Stimulated activated CD4-positive, alpha-beta T cell treated with anti-CD3 and anti-CD28 coated beads, Interleukin-4, amount 100 ng/mL, for 1 hour (primary cell): ENCODE results near the gene ATP6V1C2.
"Not testable (repeated sequence)": the region's sequence is repeated elsewhere in the genome, so short reads cannot be mapped to it uniquely, and the experiment has no call there.

Source experiments
- DNase-seq: peaks from one replicate; pipeline ENCODE4 v3.0.0-alpha.2; 2020

Gene ATP6V1C2

DNA sequence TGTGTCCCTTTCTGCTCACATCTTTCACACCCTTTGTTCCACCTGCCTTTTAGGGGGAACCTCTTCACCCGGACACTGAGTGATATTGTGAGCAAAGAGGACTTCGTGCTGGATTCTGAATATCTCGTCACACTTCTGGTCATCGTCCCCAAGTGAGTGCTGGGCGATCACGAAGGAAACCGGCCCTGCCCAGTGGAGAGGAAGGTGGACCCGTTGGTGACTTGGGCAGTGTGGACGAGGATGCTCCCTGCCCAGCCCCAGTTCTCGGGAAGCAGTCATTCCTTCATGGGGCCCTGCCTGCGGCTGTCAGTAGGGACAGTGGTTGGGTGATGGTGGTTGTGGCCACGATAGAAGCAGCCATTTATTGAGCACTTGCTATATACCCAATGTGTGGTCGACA is 50.4 kb downstream of the ATP6V1C2 start:
- DNase-seq: no peak

DNA sequence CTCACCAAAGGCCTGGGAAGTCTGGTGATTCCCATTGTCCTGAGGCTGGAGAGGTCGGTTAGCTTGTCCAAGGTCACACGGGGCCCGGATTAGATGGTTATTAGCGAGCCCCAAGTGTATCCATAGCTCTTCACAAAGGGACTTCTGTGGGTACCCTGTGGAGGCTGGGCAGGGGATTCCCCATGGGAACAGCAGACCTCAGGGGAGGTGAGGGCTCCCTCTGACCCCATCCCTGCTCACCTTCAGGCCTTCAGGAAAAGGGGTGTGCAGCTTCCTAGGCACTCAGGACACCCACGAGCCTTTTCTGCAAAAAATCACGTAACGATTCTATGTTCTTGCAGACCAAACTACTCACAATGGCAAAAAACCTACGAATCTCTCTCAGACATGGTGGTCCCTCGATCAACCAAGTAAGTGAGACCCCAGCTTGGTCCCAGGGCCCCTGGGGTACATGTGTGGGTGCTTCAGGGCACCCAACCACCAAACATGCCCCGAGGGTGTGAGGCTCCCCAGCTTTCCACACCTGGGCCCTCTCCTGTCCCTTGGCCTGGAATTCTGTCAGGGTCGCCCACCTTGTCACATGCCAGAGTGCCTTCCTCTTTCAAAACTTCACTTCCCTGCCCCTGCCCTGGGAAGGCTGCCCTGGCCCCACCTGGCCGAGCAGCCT is 50.9 kb downstream of the ATP6V1C2 start:
- DNase-seq: no peak

DNA sequence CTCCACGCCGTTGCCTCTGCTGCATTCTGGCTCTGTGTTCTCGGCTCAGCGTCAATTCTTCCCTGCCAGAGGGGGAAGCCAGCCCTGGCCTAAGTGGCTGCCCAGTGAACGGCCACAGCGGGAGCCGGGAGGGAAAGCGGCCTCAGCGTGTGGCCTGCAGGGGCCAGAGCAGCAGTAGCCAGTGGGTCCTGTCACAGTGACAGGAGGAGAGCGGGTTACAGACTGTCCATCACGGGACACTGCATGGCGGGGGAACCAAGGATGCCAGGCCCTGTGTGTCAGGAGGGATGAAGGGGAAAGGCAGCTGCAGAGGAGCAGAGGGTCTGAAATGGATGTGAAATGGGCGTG is 51.4 kb downstream of the ATP6V1C2 start:
- DNase-seq: no peak

DNA sequence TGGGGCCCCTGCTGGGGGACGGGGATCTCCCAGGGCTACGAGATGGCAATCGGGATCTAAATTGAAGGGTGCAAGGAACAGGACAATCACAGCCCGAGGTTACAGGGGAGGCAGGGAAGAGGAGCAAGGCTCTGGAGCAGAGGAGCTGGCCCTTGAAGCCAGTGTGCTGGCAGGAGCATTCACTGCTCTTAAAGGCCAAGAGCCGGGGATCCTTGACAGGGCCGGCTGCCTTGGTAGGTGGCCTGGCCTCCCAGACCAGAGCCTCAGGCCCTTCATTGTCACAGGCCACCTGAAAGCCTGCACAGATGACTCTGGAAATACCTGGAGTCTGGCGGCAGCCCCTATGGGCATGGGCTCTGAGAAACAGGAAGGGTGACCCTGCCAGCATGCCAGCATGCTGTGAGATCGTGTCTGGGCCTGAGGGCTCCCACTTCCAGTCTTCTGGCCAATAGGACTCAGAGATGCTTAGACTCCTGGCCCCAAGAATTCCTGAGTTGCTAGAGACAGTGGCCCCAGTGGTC is 52.5 kb downstream of the ATP6V1C2 start:
- no peak for DNase-seq

DNA sequence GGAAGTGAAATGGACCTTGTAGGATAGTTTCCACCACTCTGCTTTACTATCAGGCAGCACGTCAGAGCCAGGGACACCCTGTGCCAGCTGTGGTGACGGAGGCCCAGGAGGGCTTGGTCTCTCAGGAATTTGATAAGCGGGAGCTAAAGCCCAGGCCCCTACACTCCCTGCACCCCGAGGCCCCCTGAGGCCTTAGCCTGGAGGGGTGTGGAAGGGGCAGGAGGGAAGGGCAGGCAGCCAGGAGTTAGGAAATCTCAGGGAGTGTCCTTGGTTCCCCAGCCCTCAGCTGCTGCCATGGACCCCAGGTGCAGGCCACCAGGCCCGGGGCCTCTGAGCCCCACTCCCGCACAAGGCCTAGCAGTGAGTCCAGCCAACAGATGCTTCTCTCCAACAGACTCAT is 53.0 kb downstream of the ATP6V1C2 start:
- DNase-seq: no peak

DNA sequence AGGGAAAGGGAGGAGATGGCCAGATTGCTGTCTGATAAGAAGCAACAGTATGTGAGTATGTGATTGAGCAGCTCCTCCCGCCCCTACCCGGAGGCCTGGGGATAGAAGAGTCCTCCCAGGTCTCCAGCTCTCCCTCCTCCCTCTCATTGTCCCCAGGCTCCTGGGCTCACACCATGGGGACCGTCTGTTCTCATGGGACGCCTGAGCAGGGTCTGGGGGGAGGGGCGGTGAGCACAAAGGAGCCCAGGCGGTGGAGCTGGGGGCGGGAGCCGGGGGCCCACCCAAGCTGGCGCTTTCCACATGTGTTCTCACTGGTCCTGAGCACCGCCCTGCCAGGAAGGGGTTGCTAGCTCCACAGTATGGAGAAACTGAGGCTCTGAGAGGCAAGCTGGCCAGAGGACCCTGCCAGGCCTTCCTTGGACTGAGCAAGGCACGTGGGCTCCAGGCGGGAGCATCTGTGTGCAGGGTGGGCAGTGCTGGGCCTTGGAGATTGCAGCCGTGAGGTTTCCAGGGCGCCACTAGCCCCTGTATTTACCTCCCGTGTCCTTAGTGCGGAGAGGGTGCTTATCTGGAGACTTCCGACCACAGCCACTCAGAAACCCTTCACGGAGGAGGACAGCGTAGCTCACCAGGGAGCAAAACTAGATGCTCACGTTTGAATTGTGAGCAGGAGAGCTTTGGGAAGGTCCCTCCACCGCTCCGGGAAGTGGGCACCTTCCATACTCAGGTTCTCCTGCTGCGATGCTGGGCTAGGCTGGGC is 53.8 kb downstream of the ATP6V1C2 start:
- DNase-seq: no peak

DNA sequence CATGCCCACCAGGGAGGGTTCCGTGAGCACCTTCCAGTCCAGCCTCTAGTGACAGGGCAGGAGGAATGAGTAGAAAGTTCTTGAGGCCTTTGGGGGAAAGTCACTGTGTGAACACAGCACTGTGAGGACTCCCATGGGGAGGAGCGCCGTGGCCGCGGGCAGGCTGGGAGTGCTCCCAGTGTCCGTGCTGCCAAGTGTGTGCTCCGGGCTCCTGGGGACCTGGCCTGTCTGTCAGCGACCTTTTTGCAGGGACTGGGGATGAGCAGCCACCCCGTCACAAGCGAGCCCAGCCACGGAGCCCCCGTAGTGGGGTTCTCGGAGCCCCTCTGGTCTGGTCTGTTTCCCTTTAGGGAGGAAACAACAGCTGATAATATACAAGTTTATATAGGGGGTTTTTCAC is 54.4 kb downstream of the ATP6V1C2 start:
- DNase-seq: no peak

DNA sequence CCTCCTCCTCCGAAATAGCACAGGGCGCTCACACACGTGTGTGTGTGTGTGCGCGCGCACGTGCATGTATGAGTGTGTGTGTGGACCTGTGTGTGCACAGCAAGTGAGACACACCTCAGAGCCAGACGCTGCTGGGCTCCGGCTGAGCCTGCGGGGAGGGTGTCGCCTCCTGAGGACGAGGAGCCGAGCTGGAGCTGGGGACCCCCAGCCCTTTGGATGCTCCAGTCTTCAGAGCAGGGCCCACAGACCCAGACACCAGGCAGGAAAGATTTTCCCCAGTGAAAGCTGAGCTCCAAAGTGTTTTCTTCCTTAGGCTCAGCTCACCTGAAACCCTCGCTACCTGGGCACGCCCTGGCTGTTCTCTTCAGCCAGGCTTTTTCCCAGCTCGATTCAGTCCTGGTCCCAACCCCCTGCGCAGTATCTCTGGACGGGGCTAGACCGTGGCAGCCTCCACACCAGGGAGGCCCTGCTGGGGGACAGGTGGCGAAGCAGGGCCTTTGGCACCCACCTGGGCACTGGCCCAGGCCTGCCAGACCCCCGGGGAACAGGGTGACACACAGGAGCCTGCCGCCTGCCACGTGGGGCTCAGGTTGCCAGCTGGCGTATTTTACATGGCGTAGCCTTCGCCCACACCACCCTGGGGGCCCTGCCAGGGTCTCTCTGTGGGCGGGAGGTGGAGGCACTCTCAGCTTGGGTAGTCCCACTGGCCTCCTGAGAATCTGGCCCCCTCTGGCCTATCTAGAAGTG is 55.0 kb downstream of the ATP6V1C2 start:
- DNase-seq: no peak

DNA sequence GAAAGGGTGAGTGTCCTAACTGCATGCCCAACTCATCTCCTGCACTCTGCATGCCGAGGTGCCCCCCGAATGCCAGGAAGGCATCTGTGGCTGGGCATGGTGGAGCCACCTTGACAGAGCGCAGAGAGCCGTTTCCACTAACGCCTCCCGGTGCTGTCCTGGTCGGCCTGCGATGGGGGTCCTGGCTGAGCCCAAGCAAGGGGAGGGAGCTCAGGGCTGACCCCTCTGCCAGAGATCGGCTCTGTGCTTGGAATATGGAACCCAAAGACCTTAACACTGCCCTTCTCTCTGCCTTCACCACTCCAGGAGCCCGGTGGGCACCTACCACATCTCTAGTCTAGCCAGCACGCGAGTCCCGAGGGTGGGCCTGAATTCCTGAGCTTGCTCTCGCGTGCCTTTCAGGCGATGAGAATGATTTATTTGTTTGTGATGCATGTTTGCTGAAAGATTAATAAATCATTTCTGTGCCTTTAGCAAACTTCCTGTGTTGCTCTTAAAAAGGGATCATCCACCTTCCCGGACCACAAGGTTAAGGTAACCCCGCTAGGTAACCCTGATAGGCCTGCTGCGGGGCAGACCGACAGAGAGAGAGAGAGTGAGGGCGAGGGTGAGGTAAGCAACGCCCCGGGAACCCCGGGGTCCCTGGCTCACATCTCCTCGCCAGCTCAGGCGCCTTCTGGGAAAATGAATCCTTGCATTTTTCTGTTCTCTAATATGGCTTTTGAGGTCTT is 55.8 kb downstream of the ATP6V1C2 start:
- no peak for DNase-seq

DNA sequence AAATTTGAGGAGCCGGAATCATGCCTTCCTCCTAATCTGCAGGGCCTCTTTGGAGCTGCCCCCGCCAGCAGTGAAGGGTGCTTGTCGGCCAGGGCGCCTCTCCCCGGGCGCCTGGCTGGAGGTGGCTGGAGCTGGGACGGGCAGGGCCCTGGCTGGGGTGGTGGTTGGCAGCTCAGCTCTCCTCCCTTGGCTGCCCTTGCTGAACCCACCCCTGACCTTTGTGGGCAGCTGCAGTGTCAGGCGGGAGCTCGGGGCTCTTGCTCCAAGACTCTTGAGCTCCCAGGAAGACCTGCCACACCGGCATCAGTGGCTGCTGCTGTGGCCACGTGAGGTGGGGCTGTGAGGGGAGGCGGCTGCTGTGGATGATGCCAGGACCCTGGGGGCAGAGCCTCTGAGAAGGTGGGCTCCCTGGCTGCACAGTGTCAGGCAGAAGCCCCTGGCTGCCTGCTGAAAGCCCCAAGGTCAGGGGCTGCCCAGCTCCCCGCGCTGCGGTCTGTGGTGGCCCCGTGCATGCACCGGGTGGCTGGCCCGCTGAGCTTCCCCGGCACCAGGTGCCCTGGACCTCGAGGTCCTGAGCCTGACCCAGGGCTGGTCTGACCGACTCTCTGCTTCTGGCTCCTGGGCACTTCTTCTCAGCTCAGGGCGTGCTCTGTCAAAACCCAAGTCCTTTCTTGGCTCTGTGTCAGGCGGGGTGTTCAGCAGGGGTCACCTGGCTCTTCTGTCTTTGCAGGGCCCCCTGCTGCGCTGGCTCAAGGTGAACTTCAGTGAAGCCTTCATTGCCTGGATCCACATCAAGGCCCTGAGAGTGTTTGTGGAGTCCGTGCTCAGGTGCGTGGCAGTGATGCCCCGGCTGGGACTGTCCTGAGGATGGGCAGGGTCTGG is 56.7 kb downstream of the ATP6V1C2 start:
- no peak for DNase-seq

DNA sequence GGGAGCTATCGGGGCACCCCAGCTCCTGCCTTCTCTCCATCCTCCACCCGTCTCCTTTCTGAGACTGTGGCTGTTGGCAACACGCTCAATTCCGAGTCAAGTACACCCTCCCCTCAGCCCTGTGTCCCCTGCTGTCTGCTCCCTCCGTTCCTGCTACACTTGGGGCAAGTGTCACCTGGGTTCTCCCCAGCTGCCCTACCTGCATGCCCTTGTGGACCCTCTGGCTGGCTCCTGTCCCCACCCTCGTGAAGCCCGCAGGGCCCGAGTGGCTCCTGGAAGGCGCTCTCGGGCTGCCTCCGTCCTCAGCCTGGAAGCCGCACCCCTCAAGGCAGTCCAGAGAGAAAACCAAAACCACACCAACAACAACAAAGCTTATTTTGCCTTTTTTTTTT is 57.3 kb downstream of the ATP6V1C2 start:
- DNase-seq: no peak

DNA sequence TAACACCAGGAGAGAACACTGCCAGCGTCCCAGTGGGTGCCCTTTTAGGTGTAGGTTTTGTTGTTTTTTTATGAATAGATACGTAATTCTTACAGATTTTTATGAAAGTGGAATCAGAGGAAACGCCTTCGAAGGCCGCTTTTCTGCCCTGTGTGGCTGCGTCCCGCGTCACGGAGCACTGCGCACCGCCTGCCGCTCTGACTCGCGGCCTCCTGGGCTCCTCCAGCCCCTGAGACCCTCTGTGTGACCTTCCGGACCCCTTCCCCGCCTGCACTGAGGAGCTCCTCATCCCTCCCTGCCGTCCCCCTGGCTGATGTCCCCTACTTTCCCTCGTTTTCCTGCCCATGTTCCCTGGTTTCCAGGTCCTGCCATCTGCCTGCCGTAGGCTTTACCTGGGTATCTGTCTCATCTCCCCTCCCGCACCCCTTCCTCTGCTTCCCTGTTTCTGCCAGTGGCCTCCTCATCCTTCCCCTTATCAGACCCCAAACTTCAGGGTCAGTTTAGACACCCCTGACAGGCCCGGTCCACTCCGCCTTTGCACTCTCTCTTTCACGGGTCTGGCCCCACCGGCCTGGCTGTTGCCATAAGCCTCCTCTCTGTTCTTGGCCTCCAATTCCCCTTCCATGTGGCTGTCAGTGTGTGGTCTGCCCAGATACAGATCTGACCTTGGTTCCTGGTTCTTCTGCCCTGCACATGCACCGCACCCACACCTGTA is 58.5 kb downstream of the ATP6V1C2 start:
- DNase-seq: no peak

DNA sequence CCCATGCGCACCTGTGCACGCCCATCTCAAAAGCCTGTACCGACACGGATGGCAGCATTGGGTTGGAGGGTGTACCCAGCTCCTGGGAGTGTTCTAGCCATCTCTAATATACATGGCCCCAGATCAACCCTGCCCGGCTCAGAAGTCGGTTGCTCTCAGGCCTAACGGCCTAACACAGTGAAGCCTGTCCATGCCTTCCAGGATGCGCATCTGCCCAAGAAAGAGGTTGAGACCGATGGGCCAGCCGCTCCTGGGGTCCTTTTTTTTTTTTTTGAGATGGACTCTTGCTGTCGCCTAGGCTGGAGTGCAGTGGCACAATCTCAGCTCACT is 59.0 kb downstream of the ATP6V1C2 start:
- DNase-seq: no peak

DNA sequence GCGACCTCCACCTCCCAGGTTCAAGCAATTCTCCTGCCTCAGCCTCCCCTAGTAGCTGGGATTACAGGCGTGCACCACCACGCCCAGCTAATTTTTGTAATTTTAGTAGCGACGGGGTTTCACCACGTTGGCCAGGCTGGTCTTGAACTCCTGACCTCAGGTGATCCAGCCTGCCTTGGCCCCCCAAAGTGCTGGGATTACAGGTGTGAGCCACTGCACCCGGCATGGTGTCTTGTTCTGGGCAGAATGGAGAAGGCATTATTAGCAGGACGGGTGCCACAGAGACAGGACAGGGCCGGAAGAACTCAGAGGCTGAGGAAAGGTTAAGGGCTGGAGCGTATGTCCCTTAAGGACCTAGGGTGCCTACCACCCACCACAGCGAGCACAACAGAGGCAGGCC is 59.4 kb downstream of the ATP6V1C2 start:
- not testable (repeated sequence) for DNase-seq

DNA sequence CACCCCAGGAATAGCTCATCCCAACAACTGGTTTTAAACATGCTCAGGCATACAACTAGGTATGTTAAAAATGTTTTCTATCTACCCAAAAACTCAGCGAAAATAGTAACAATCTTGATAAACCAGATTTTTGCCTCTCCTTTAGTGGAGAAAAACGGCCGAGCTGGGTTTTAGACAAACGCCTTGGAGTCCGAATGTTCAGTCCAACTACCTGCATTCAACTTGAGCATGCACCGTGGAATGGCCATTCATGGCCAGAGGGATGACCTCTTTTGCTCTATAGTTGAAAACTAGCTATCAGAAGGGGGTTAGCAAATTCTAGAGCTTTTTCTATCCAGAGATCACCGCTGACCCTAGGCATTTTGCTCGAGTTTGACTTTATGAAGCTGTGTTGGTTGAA is 60.3 kb downstream of the ATP6V1C2 start:
- DNase-seq: no peak

DNA sequence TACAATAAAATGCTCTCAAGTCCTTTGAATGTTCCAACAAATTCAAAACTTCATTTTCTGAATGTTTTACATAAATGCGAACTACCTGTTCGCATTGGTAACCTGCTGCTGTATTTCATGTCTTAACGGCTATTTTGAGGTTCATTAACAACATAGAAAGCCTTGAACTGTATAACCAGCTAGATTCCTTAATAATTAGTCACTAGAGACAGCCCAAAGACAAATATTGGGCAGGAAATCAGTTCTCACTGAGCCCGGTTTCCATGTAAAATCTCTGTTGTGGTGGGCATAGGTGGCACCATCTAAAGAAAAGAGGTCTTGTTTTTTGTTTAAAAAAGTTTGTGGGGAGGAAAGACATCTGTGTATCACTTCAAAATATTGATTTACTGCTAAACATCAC is 62.0 kb downstream of the ATP6V1C2 start:
- DNase-seq: no peak

DNA sequence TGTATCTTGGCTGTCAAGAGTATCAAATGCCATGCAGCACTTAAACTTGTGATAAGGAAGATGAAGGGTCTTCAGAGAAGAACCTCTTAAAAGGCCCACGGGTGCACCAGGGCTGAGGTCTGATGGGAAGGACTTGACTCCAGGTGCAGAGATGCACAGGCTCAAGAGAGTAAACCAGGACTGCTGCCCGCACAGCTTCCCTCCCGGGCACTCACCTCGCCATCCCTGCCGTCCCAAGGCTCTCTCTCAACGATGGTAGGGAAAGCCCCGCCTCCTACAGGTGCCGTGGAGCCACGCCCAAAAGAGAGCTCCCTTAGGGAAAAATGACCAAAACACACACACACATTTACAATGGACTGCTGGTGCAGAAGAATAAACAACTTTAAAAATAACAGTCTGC is 63.3 kb downstream of the ATP6V1C2 start:
- no peak for DNase-seq

DNA sequence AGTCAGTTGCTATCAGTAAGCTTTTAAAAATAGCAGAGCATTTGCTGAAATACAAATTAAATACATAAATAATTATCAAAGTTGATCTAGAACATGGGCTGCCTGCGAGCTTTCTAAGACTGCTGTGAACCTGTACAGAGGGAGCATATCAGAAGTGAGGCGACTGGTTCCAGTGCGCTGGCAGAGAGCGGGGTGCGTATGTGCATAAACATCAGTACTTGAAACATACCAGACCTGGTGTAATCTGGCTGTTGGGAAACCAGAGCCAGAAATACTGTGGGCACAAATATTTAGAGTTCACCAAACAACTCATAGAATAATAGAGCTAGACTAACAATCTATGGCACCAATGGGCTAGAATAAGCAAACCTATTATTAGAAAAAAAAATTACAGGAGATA is 63.8 kb downstream of the ATP6V1C2 start:
- no peak for DNase-seq

DNA sequence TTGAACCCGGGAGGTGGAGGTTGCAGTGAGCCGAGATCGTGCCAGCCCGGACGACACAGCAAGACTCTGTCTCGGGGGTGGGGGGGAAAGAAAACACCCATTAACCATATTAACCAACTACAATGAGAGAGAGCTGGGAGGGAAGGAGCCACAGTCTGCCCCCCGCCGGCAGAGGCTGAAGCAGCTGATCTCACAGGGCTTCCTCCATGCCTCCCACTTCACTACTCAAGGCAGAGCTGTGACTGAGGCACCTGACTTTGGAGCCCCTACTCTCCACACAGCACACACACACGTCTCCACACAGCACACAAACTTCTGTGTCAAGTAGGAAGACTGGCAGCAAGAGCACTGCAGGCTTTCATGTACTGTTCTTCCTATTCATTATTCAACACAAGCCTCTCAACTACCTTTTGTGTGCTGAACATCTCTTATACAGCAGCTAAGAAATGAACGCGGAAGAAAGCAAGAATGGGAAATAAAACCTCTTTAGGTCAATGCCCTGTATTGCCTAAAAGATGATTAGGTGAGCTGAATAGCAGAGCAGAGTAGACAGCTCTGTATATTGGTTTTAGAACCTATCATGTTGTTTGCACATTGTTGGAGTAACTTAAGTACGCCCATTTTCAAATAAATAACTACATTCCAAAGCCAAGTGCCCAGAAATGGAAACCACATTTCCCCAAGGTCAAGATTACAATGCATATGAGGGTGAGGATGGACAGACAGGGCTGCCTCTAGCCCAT is 65.0 kb downstream of the ATP6V1C2 start:
- no peak for DNase-seq

DNA sequence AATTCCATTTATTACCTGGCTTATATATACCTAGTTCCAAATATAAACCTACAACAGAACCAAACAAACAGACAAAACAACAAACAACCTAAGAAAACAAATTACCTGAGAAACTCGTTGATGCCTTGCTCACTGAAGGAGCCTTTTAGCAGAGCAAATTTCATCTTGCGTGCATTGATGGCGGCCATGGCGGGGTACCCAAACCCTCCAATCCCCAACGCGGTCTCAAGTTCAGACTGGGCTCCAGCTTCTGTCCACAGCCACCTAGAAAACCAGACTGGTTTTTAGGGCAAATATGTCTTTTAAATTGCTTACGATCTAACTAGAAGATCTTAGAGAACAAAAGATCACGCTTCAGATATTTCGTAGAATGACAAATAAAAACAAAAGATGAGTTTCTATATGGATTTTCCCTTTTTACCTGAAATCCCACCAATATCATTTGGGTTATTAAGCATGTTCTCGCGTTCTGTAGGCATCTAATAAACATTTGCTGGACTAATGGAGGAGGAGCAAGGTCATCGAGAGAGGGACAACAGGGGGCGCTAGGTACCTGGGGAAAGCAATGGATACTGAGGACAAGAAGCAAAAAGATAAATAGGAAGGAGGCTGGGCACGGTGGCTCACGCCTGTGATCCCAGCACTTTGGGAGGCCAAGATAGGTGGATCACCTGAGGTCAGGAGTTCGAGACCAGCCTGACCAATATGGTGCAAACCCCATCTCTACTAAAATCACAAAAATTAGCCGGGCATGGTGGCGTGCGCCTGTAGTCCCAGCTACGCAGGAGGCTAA is 65.9 kb downstream of the ATP6V1C2 start:
- peak; percentile 35 for DNase-seq
